Transverse colon (tissue), 4 donors: Measurements from ENCODE around the gene ELF2.
A peak's percentile ranks its signal among the peaks of the same experiment; 100 is the strongest.

ENCODE experiments used
- EP300 ChIP-seq: sonication (generic); formaldehyde crosslinking; IDR thresholded peaks from one replicate; pipeline ENCODE4 v1.6.1; 2017; ENCODE audit warnings: antibody characterized with exemption, low read depth
- POLR2A ChIP-seq: fragments of 450-650 bp; IDR thresholded peaks from one replicate; pipeline ENCODE4 v1.6.1; 2016; ENCODE audit warnings: antibody characterized with exemption, mild to moderate bottlenecking, moderate library complexity
- POLR2AphosphoS5 ChIP-seq, 3 donors: sonication (generic); formaldehyde crosslinking; IDR thresholded peaks; one replicate each; pipeline ENCODE4 v1.6.1; 2016; ENCODE audit warnings: antibody characterized with exemption in 3 of 3
- TF ChIP-seq, protein P1 (sequence below), 5 experiments: fragments of 200-600 bp in 3 of 5; fragments of 450-650 bp in 2 of 5; sonication (generic) in 3 of 5; IDR thresholded peaks; 1 replicate in 2 of 5; 2 replicates in 3 of 5; pipeline ENCODE4 v1.5.1; 2016 to 2017; ENCODE audit warnings: antibody characterized with exemption in 5 of 5, inconsistent platforms in 3 of 5, mild to moderate bottlenecking in 2 of 5, moderate library complexity in 1 of 5

DNA sequence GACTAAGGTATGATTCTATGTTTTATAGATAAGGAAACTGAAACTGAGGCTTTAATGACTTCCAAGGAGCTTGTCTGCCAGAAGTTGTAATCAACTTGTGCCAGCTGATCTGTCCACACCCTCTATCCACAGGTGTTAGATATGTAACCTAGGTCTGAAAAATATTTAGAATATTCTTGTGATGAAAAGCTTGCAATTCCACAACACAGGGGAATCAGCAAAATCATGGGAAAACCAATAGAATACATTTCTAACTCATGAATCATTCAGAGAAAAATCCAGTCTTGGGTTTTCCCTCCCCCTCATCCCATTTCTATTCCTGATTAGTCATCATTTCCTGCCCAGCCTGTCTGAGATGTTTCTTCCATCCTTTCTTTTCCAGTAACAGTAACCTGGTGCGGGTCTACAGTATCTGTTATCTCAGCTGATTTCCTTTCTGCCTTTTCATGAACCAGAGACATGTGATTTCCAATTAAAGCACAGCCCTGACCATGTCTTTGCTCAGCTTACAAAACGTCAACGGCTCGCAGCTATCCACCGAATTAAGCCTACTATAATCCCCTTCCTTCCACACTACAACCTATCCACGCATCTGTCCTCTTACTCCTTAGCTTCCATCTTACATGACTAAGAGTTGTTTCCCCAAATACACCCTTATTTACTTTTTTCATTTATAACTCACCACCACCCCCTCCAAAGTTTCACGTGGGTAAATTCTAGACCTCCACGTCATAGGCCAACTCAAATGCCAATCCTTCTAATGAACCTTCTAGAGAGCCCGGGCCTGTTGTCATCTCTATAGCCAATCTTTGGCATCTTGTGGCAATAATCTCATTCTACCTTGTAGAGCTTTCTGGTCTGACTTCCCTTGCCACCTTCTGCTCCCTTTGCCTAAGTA, 162.4 kb downstream of the ELF2 start:
- TF ChIP-seq, protein P1, sequence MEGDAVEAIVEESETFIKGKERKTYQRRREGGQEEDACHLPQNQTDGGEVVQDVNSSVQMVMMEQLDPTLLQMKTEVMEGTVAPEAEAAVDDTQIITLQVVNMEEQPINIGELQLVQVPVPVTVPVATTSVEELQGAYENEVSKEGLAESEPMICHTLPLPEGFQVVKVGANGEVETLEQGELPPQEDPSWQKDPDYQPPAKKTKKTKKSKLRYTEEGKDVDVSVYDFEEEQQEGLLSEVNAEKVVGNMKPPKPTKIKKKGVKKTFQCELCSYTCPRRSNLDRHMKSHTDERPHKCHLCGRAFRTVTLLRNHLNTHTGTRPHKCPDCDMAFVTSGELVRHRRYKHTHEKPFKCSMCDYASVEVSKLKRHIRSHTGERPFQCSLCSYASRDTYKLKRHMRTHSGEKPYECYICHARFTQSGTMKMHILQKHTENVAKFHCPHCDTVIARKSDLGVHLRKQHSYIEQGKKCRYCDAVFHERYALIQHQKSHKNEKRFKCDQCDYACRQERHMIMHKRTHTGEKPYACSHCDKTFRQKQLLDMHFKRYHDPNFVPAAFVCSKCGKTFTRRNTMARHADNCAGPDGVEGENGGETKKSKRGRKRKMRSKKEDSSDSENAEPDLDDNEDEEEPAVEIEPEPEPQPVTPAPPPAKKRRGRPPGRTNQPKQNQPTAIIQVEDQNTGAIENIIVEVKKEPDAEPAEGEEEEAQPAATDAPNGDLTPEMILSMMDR (IDR thresholded peaks at IDR 0.05), result no peak
- TF ChIP-seq POLR2A (no peak), POLR2AphosphoS5 (IDR thresholded peaks at IDR 0.05) (peak; percentile 17 to 54 (median 19)), EP300 (no peak)
